Neural progenitor cell (in vitro differentiated cells): ENCODE measurements around the gene MARCHF3. TPM values are rescaled to one million over a fixed set of nuclear protein-coding genes. Genes with fewer than 3 reads are reported as not detected.

Experiments used
- DNase-seq: peaks from one replicate; pipeline ENCODE4 v3.0.0-alpha.2; 2016; ENCODE audit warnings: low spot score
- H2AFZ ChIP-seq: fragments of 200-600 bp; sonication (generic); replicated peaks from 2 replicates; pipeline ENCODE4 v1.6.1; 2016; ENCODE audit warnings: antibody characterized with exemption
- H3F3A ChIP-seq: fragments of 200-600 bp; sonication (generic); 2 replicates; pipeline ENCODE4 v1.6.1; 2016; ENCODE audit warnings: antibody characterized with exemption, low read depth
- H3K27ac ChIP-seq: fragments of 200-600 bp; sonication (generic); 2 replicates; pipeline ENCODE4 v1.5.1; 2016; ENCODE audit warnings: mild to moderate bottlenecking
- H3K27me3 ChIP-seq: fragments of 200-600 bp; sonication (generic); 2 replicates; pipeline ENCODE4 v1.6.1; 2016; ENCODE audit warnings: mild to moderate bottlenecking, moderate library complexity
- H3K36me3 ChIP-seq: fragments of 200-600 bp; sonication (generic); 2 replicates; pipeline ENCODE4 v1.5.1; 2016
- H3K4me1 ChIP-seq: fragments of 200-600 bp; sonication (generic); 2 replicates; pipeline ENCODE4 v1.6.1; 2016; ENCODE audit warnings: mixed run types
- H3K4me2 ChIP-seq: fragments of 200-600 bp; sonication (generic); 2 replicates; pipeline ENCODE4 v1.6.1; 2016
- H3K4me3 ChIP-seq: fragments of 200-600 bp; sonication (generic); 2 replicates; pipeline ENCODE4 v1.5.1; 2016
- H3K79me2 ChIP-seq: fragments of 200-600 bp; sonication (generic); 2 replicates; pipeline ENCODE4 v1.6.1; 2016; ENCODE audit warnings: low read depth
- H3K9ac ChIP-seq: fragments of 200-600 bp; sonication (generic); 2 replicates; pipeline ENCODE4 v1.6.1; 2016
- H3K9me3 ChIP-seq: fragments of 200-600 bp; sonication (generic); 2 replicates; pipeline ENCODE4 v1.5.1; 2016; ENCODE audit warnings: low read depth
- H4K20me1 ChIP-seq: fragments of 200-600 bp; sonication (generic); 2 replicates; pipeline ENCODE4 v1.6.1; 2016; ENCODE audit warnings: low read depth
- H3K27ac Mint-ChIP-seq: 3 replicates; pipeline ENCODE4 v1.8.0; 2021; ENCODE audit warnings: mixed read lengths
- H3K27me3 Mint-ChIP-seq: 2 replicates; pipeline ENCODE4 v1.8.0; 2022; ENCODE audit warnings: low read depth, mild to moderate bottlenecking, inconsistent platforms, moderate library complexity, mixed read lengths; ENCODE audit not compliant: insufficient read depth
- H3K36me3 Mint-ChIP-seq: 3 replicates; pipeline ENCODE4 v1.8.0; 2021; ENCODE audit warnings: mixed read lengths
- H3K4me1 Mint-ChIP-seq: 3 replicates; pipeline ENCODE4 v1.8.0; 2021; ENCODE audit warnings: mixed read lengths
- H3K4me3 Mint-ChIP-seq: 3 replicates; pipeline ENCODE4 v1.8.0; 2021; ENCODE audit warnings: mild to moderate bottlenecking, moderate library complexity, mixed read lengths
- H3K9me3 Mint-ChIP-seq: 3 replicates; pipeline ENCODE4 v1.8.0; 2020; ENCODE audit warnings: mixed read lengths
- CTCF ChIP-seq: fragments of 200-600 bp; sonication (generic); IDR thresholded peaks from 2 replicates; pipeline ENCODE4 v1.5.1; 2017; ENCODE audit warnings: antibody characterized with exemption, mild to moderate bottlenecking
- EZH2 ChIP-seq: fragments of 200-600 bp; sonication (generic); IDR thresholded peaks from 2 replicates; pipeline ENCODE4 v1.6.1; 2017; ENCODE audit warnings: antibody characterized with exemption, mild to moderate bottlenecking, moderate library complexity
- EZH2phosphoT487 ChIP-seq: fragments of 200-600 bp; sonication (generic); IDR thresholded peaks from 2 replicates; pipeline ENCODE4 v1.6.1; 2017; ENCODE audit warnings: antibody characterized with exemption
- total RNA-seq: library from RNA; depleted of rRNA; stranded (reverse); fragments of >200 nt; gene quantifications from 2 replicates; pipeline ENCODE4 v1.2.3, GENCODE V29; 2015; ENCODE audit warnings: low replicate concordance

Gene MARCHF3
- total RNA-seq, 1 donor from 2014 or later: 6.1 TPM

GRCh38 chr5:127064253-127064840 lies 34.0 kb upstream of the MARCHF3 start:
- Histone ChIP-seq H3K27me3 (no peaks in the 10 kb centered on the region), H3K4me2 (no peak overlapping the region), H3K9me3 (no peaks in the 10 kb centered on the region), H3K79me2 (no peaks in the 10 kb centered on the region), H4K20me1 (no peaks in the 10 kb centered on the region), H3K4me1 (peaks cover 8% of the 10 kb centered on the region), H2AFZ (no peak overlapping the region), H3K36me3 (no peaks in the 10 kb centered on the region), H3F3A (no peaks in the 10 kb centered on the region), H3K27ac (no peak overlapping the region), H3K9ac (no peak overlapping the region), H3K4me3 (no peak overlapping the region)
- no peaks in the 10 kb centered on the region for H3K9me3 Mint-ChIP-seq
- no peak overlapping the region for H3K4me3 Mint-ChIP-seq
- DNase-seq: no peak
- H3K27me3 Mint-ChIP-seq: no peaks in the 10 kb centered on the region
- no peak overlapping the region for H3K27ac Mint-ChIP-seq
- no peak for TF ChIP-seq CTCF
- no peak for TF ChIP-seq EZH2
- no peak for TF ChIP-seq EZH2phosphoT487
- no peaks in the 10 kb centered on the region for H3K36me3 Mint-ChIP-seq
- peaks cover 16% of the 10 kb centered on the region for H3K4me1 Mint-ChIP-seq

- no peaks in the 10 kb centered on the region for H3K27me3 ChIP-seq
Measured at GRCh38 chr5:127063257-127063913, 33.0 kb upstream of the MARCHF3 start.

GRCh38 chr5:127061956-127062355 lies 31.6 kb upstream of the MARCHF3 start:
- no peak for TF ChIP-seq CTCF
- no peak for TF ChIP-seq EZH2
- TF ChIP-seq EZH2phosphoT487: no peak
- Mint-ChIP-seq H3K4me1 (peaks cover 16% of the 10 kb centered on the region), H3K36me3 (no peaks in the 10 kb centered on the region), H3K4me3 (no peak overlapping the region), H3K9me3 (no peaks in the 10 kb centered on the region), H3K27ac (no peak overlapping the region), H3K27me3 (no peaks in the 10 kb centered on the region)
- Histone ChIP-seq H3K9ac (no peak overlapping the region), H3K27me3 (no peaks in the 10 kb centered on the region), H3K4me1 (peaks cover 8% of the 10 kb centered on the region), H2AFZ (no peak overlapping the region), H3K36me3 (no peaks in the 10 kb centered on the region), H3K79me2 (no peaks in the 10 kb centered on the region), H3K4me2 (no peak overlapping the region), H3K4me3 (no peak overlapping the region), H3K27ac (no peak overlapping the region), H4K20me1 (no peaks in the 10 kb centered on the region), H3F3A (no peaks in the 10 kb centered on the region), H3K9me3 (no peaks in the 10 kb centered on the region)
- no peak for DNase-seq

More at GRCh38 chr5:127063257-127063913, 33.0 kb upstream of the MARCHF3 start:
- Histone ChIP-seq H4K20me1 (no peaks in the 10 kb centered on the region), H3K4me1 (peaks cover 8% of the 10 kb centered on the region), H3K36me3 (no peaks in the 10 kb centered on the region), H3K27ac (no peak overlapping the region), H3K4me2 (no peak overlapping the region), H2AFZ (no peak overlapping the region), H3K9me3 (no peaks in the 10 kb centered on the region), H3K9ac (no peak overlapping the region), H3K79me2 (no peaks in the 10 kb centered on the region), H3K4me3 (no peak overlapping the region), H3F3A (no peaks in the 10 kb centered on the region)
- TF ChIP-seq EZH2 (no peak), EZH2phosphoT487 (no peak), CTCF (no peak)
- no peak for DNase-seq
- Mint-ChIP-seq H3K9me3 (no peaks in the 10 kb centered on the region), H3K36me3 (no peaks in the 10 kb centered on the region), H3K27ac (no peak overlapping the region), H3K4me3 (no peak overlapping the region), H3K4me1 (peaks cover 16% of the 10 kb centered on the region), H3K27me3 (no peaks in the 10 kb centered on the region)
